GM23248 (cell line): Measurements from ENCODE around the gene KCNA5.

Source experiments
- EZH2 ChIP-seq: fragments of 200-600 bp; sonication (generic); IDR thresholded peaks from 2 replicates; pipeline ENCODE4 v1.6.1; 2018; ENCODE audit warnings: antibody characterized with exemption, mild to moderate bottlenecking; ENCODE audit not compliant: insufficient read depth, poor library complexity, severe bottlenecking
- EZH2phosphoT487 ChIP-seq: fragments of 200-600 bp; sonication (generic); IDR thresholded peaks from 2 replicates; pipeline ENCODE4 v1.6.1; 2018; ENCODE audit warnings: antibody characterized with exemption, moderate library complexity, mild to moderate bottlenecking, low read depth; ENCODE audit not compliant: insufficient read depth

GRCh38 chr12:5060958-5061357 lies 17.3 kb downstream of the KCNA5 start:
- TF ChIP-seq EZH2 (no peak), EZH2phosphoT487 (no peak)
